OCI-LY1 (cell line): ENCODE measurements around the gene PPP2R5C.

ENCODE experiments used
- H2AFZ ChIP-seq: fragments of 200-600 bp; sonication (generic), shearing (Covaris generic); 2 replicates; pipeline ENCODE4 v1.6.0; 2014; ENCODE audit warnings: antibody characterized with exemption, mild to moderate bottlenecking, low read length
- H3F3A ChIP-seq: fragments of 200-600 bp; sonication (generic), shearing (Covaris generic); 2 replicates; pipeline ENCODE4 v1.6.0; 2014; ENCODE audit warnings: mild to moderate bottlenecking, antibody characterized with exemption, low read length, moderate library complexity; ENCODE audit not compliant: insufficient read depth
- H3K27ac ChIP-seq: fragments of 200-600 bp; sonication (generic); 2 replicates; pipeline ENCODE4 v1.5.1; 2014; ENCODE audit warnings: low read length, mixed run types, mild to moderate bottlenecking, low read depth; ENCODE audit not compliant: poor library complexity, severe bottlenecking
- H3K27me3 ChIP-seq: fragments of 200-600 bp; sonication (generic); 2 replicates; pipeline ENCODE4 v1.6.0; 2014; ENCODE audit warnings: antibody characterized with exemption, mild to moderate bottlenecking, low read length, moderate library complexity; ENCODE audit not compliant: insufficient read depth
- H3K36me3 ChIP-seq: fragments of 200-600 bp; sonication (generic); 2 replicates; pipeline ENCODE4 v1.6.1; 2014; ENCODE audit warnings: mild to moderate bottlenecking, antibody characterized with exemption, low read length, moderate library complexity, mixed read lengths; ENCODE audit not compliant: insufficient read depth
- H3K4me1 ChIP-seq: fragments of 200-600 bp; sonication (generic); 2 replicates; pipeline ENCODE4 v1.5.1; 2014; ENCODE audit warnings: mild to moderate bottlenecking, low read length, moderate library complexity; ENCODE audit not compliant: insufficient read depth, severe bottlenecking
- H3K4me2 ChIP-seq: fragments of 200-600 bp; sonication (generic), shearing (Covaris generic); 2 replicates; pipeline ENCODE4 v1.6.1; 2014; ENCODE audit warnings: low read length
- H3K4me3 ChIP-seq: fragments of 200-600 bp; sonication (generic); 2 replicates; pipeline ENCODE4 v1.5.1; 2014; ENCODE audit warnings: low read length, low read depth, mild to moderate bottlenecking, mixed read lengths; ENCODE audit not compliant: poor library complexity, severe bottlenecking
- H3K79me2 ChIP-seq: fragments of 200-600 bp; shearing (Covaris generic); 2 replicates; pipeline ENCODE4 v1.6.1; 2016; ENCODE audit warnings: mixed run types, low read length, mixed read lengths; ENCODE audit not compliant: insufficient read depth
- H3K9ac ChIP-seq: fragments of 200-600 bp; sonication (generic), shearing (Covaris generic); 2 replicates; pipeline ENCODE4 v1.6.1; 2014; ENCODE audit warnings: mild to moderate bottlenecking, low read length, mixed read lengths
- H3K9me2 ChIP-seq: fragments of 200-600 bp; sonication (generic), shearing (Covaris generic); 2 replicates; pipeline ENCODE4 v1.6.1; 2014; ENCODE audit warnings: low read depth, mild to moderate bottlenecking, low read length, mixed read lengths
- H3K9me3 ChIP-seq: fragments of 200-600 bp; shearing (Covaris generic); 2 replicates; pipeline ENCODE4 v1.6.1; 2014; ENCODE audit warnings: low read length, mixed read lengths
- H4K20me1 ChIP-seq: fragments of 200-600 bp; sonication (generic), shearing (Covaris generic); 2 replicates; pipeline ENCODE4 v1.6.0; 2016; ENCODE audit warnings: mild to moderate bottlenecking, low read length; ENCODE audit not compliant: insufficient read depth
- CTCF ChIP-seq: fragments of 200-600 bp; sonication (generic), shearing (Covaris generic); IDR thresholded peaks from 2 replicates; pipeline ENCODE4 v1.5.1; 2017; ENCODE audit warnings: mild to moderate bottlenecking, antibody characterized with exemption, low read length, moderate library complexity, mixed read lengths
- EZH2 ChIP-seq: fragments of 200-600 bp; sonication (generic), shearing (Covaris generic); IDR thresholded peaks from 2 replicates; pipeline ENCODE4 v1.8.0; 2017; ENCODE audit warnings: borderline replicate concordance, mixed run types, mild to moderate bottlenecking, antibody characterized with exemption, low read length, moderate library complexity, mixed read lengths

The PPP2R5C gene

DNA sequence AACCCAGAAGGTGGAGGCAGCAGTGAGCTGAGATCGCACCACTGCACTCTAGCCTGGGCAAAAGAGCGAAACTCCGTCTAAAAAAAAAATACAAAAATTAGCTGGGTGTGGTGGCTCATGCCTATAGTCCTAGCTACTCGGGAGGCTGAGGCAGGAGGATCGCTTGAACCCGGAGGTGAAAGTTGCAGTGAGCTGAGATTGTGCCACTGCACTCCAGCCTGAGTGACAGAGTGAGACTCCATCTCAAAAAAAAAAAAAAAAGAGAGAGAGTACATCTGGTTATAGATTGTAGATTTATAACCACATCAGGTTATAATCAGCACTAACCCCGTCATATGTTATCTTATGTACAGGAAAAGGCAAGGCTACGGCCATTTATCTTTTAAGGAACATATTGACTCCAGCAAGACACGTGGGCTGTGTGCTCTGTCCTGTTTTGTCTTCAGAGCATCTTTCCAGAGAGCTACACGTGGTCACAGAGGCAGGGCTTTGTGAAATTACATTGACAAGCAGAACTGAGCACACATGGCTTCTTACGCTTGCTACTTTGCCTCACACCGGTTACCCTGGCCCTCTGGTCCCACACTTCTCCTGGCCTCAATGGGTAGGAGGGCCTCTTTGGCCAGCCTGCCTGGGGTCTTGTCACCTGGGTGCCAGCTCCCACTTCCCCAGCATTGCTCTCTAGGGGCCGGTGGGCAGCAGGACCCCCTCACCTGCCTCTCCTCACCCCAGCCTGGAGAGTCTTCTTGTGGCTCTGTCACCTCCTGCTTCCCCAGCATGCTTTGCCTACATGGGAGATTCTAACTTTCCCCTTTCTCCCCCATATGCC is 196.1 kb downstream of the PPP2R5C start:
- no peaks in the 10 kb centered on the region for H3F3A ChIP-seq
- no peak overlapping the region for H3K9ac ChIP-seq
- H3K27ac ChIP-seq, result no peak overlapping the region
- no peaks in the 10 kb centered on the region for H3K36me3 ChIP-seq
- no peaks in the 10 kb centered on the region for H3K9me3 ChIP-seq
- H3K27me3 ChIP-seq, result no peaks in the 10 kb centered on the region
- no peak overlapping the region for H2AFZ ChIP-seq
- peaks cover 13% of the 10 kb centered on the region for H3K4me1 ChIP-seq
- TF ChIP-seq EZH2 (no peak), CTCF (no peak)
- no peak overlapping the region for H3K4me2 ChIP-seq
- no peaks in the 10 kb centered on the region for H3K9me2 ChIP-seq
- no peak overlapping the region for H3K4me3 ChIP-seq
- no peaks in the 10 kb centered on the region for H4K20me1 ChIP-seq
- H3K79me2 ChIP-seq, result no peaks in the 10 kb centered on the region

GRCh38 chr14:101958418-101959180 is 197.1 kb downstream of the PPP2R5C start:
- Histone ChIP-seq H3K9me3 (no peaks in the 10 kb centered on the region), H3K27me3 (no peaks in the 10 kb centered on the region), H3K9me2 (no peaks in the 10 kb centered on the region), H3F3A (no peaks in the 10 kb centered on the region), H3K4me1 (peaks cover 16% of the 10 kb centered on the region), H2AFZ (no peak overlapping the region), H4K20me1 (no peaks in the 10 kb centered on the region), H3K9ac (no peak overlapping the region), H3K79me2 (no peaks in the 10 kb centered on the region), H3K36me3 (no peaks in the 10 kb centered on the region), H3K4me3 (no peak overlapping the region), H3K27ac (no peak overlapping the region), H3K4me2 (no peak overlapping the region)
- TF ChIP-seq CTCF (no peak), EZH2 (no peak)

GRCh38 chr14:101959277-101959676 is 197.8 kb downstream of the PPP2R5C start:
- Histone ChIP-seq H4K20me1 (no peaks in the 10 kb centered on the region), H3K4me3 (no peak overlapping the region), H3K79me2 (no peaks in the 10 kb centered on the region), H3K9me3 (no peaks in the 10 kb centered on the region), H3K27ac (no peak overlapping the region), H3K36me3 (no peaks in the 10 kb centered on the region), H3K27me3 (no peaks in the 10 kb centered on the region), H3K4me1 (peaks cover 20% of the 10 kb centered on the region), H3K9me2 (no peaks in the 10 kb centered on the region), H2AFZ (no peak overlapping the region), H3F3A (no peaks in the 10 kb centered on the region), H3K9ac (no peak overlapping the region), H3K4me2 (no peak overlapping the region)
- TF ChIP-seq EZH2 (no peak), CTCF (no peak)
